ENCODE measurements around the gene NELFB. TPM values are rescaled to one million over a fixed set of nuclear protein-coding genes. Genes with fewer than 3 reads are reported as not detected.

The NELFB gene
- total and polyA plus RNA-seq, 3 donors from 2014 or later = 55.0 to 76.7 (median 60.9) TPM

DNA sequence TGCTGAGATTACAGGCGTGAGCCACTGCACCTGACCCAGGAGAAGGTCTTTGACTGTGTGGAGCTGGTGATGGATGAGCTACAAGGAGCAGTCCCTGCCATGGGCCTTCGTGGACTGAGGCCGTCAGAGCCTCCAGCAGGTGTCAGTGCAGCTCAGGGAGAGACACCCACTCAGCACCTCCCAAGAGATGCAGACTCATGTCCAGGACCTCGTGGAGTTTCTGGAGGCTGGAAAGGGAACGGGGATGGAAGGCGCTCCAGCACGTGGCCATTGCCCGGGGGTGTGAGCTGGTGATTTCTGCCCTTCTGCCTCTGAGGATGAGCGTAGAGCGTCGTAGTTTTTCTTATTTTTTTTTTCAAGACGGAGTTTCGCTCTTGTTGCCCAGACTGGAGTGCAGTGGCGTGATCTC, 31.9 kb downstream of the NELFB start:
- Histone ChIP-seq H3K4me1 (no peaks in the 10 kb centered on the region), H3K27ac (no peak overlapping the region), H3K9me3 (no peaks in the 10 kb centered on the region), H3K27me3 (no peaks in the 10 kb centered on the region), H3K36me3 (ENCODE audit: low read depth, missing control alignments) (no peaks in the 10 kb centered on the region), H3K4me3 (no peak overlapping the region)
- no peak for DNase-seq
- WGBS, 2 donors = 62 to 85% methylated on average over 11 to 14 of the region's 14 CpGs
- no peak for TF ChIP-seq POLR2A (IDR thresholded peaks at IDR 0.05)
- TF ChIP-seq, protein P1, sequence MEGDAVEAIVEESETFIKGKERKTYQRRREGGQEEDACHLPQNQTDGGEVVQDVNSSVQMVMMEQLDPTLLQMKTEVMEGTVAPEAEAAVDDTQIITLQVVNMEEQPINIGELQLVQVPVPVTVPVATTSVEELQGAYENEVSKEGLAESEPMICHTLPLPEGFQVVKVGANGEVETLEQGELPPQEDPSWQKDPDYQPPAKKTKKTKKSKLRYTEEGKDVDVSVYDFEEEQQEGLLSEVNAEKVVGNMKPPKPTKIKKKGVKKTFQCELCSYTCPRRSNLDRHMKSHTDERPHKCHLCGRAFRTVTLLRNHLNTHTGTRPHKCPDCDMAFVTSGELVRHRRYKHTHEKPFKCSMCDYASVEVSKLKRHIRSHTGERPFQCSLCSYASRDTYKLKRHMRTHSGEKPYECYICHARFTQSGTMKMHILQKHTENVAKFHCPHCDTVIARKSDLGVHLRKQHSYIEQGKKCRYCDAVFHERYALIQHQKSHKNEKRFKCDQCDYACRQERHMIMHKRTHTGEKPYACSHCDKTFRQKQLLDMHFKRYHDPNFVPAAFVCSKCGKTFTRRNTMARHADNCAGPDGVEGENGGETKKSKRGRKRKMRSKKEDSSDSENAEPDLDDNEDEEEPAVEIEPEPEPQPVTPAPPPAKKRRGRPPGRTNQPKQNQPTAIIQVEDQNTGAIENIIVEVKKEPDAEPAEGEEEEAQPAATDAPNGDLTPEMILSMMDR (IDR thresholded peaks at IDR 0.05) = no peak
- intact Hi-C loops (cut with DNase I; ENCODE audit: low total_unique reads) = no loop called here

DNA sequence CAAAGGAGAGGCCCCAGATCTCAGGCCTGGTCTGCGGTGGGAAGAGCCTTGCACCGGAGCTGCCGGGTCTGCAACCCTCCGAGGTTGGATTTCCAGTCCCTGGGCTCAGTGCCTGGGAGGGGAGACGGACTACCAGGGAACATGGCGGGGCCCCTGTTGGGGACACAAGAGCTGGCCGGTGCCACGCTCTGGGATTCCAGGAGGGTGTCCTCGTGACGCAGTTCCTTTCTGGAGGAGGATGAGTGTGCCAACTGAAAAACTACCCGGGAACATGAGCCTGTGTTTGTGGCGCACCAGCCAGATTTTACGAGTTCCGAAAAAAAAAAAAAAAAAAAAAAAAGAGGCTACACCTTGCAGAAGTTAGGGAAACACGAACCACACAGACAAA, 38.0 kb downstream of the NELFB start:
- TF ChIP-seq, protein P1 (IDR thresholded peaks at IDR 0.05) = no peak
- no peak for TF ChIP-seq POLR2A (IDR thresholded peaks at IDR 0.05)
- Histone ChIP-seq H3K27ac (no peak overlapping the region), H3K4me3 (no peak overlapping the region), H3K36me3 (ENCODE audit: low read depth, missing control alignments) (no peaks in the 10 kb centered on the region), H3K4me1 (peaks cover 10% of the 10 kb centered on the region), H3K9me3 (no peaks in the 10 kb centered on the region), H3K27me3 (no peaks in the 10 kb centered on the region)
- intact Hi-C loops (cut with DNase I; ENCODE audit: low total_unique reads) = no loop called here
- no peak for DNase-seq
- 37 to 56% methylated on average over 15 of the region's 15 CpGs for WGBS, 2 donors

DNA sequence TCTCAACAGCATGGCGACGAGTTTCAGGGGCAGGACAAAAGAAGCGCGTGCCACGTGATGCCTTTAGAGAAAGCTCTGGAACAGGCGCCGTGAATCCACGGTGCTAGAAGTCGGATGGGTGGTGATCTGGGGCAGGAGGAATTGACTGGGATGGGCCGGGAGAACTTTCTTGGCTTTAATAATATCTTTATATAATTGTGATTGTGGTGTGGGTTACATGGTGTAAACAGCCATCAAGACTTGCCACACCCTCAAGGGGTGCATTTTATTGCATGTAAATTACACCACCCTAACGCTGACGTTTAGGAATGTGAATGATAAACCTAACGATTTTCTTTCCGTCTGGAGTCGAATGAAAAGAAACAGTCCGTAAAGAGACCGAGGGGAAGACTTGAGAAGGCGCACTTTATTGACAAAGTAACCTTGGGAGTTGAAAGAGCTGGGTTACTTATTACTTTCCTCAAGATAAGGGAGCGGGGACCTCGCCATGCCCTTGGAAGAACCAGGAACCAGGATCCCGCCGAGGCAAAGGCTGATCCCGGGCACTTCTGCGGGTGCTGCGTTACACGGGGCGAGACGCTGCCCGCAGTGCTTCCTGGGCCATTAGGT, 38.5 kb downstream of the NELFB start:
- no peak overlapping the region for H3K27ac ChIP-seq
- WGBS, 2 donors = 49 to 55% methylated on average over 29 of the region's 29 CpGs

DNA sequence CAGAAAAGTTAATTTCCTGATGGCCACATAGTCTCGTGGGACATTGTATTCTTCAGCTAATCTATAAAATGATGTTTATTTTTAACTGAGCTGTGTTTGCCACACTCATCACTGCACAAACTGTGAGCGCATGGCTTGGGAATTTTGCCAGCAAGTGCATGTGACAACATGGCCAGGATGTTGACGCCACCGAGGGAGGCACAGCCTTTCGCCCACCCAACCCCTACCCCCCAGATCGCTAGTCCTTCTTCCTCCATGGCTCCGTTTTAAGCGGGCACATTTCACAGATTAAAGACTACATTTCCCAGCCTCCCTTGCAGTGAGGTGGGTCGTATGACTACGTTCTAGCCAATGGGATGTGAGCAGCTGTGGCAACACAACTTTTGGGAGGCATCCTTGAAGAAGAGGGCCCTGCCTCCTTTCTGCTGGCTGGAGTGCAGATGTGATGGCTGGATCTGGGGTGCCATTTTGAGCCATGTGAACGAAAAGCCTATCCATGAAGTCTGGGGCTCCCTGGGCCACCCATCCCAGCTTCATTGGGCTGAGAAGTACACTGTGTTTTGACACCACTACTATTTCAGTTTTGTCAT, 39.1 kb downstream of the NELFB start:
- Histone ChIP-seq H3K27ac (no peak overlapping the region), H3K4me1 (peaks cover 13% of the 10 kb centered on the region), H3K27me3 (no peaks in the 10 kb centered on the region), H3K9me3 (no peaks in the 10 kb centered on the region), H3K36me3 (ENCODE audit: low read depth, missing control alignments) (no peaks in the 10 kb centered on the region), H3K4me3 (peak overlapping the region in 1 of 2 donors; percentile 2)
- DNase-seq = peak; percentile 64
- TF ChIP-seq, protein P1 (IDR thresholded peaks at IDR 0.05) = no peak
- TF ChIP-seq POLR2A (IDR thresholded peaks at IDR 0.05) = no peak
- 41 to 50% methylated on average over 11 of the region's 11 CpGs for WGBS, 2 donors
- intact Hi-C loops (cut with DNase I; ENCODE audit: low total_unique reads) = no loop called here

More for the DNA sequence above, 38.5 kb downstream of the NELFB start:
- no peaks in the 10 kb centered on the region for H3K27me3 ChIP-seq
- intact Hi-C loops (cut with DNase I; ENCODE audit: low total_unique reads) = no loop called here
- no peak for DNase-seq
- no peaks in the 10 kb centered on the region for H3K9me3 ChIP-seq
- peaks cover 13% of the 10 kb centered on the region for H3K4me1 ChIP-seq
- TF ChIP-seq POLR2A (IDR thresholded peaks at IDR 0.05) = no peak
- TF ChIP-seq, protein P1 (IDR thresholded peaks at IDR 0.05) = no peak
- H3K36me3 ChIP-seq (ENCODE audit: low read depth, missing control alignments) = no peaks in the 10 kb centered on the region
- peak overlapping the region in 1 of 2 donors; percentile 2 for H3K4me3 ChIP-seq

All from testis (tissue), 3 donors.